Lower leg skin (tissue), 4 donors: ENCODE results near the gene RAB3C. TPM values are rescaled to one million over a fixed set of nuclear protein-coding genes. Genes with fewer than 3 reads are reported as not detected.

Experiments
- DNase-seq, 2 donors: peaks; one replicate each; pipeline ENCODE4 v3.0.0-alpha.2; 2019; ENCODE audit warnings: low spot score in 2 of 2
- H3K4me3 ChIP-seq: fragments of 200-600 bp; sonication (generic); 2 replicates; pipeline ENCODE4 v1.5.1; 2017; ENCODE audit warnings: mild to moderate bottlenecking, low read depth; ENCODE audit not compliant: poor library complexity, severe bottlenecking
- CTCF ChIP-seq, 3 donors: fragments of 450-650 bp; IDR thresholded peaks; one replicate each; pipeline ENCODE4 v1.5.1; 2016; ENCODE audit warnings: antibody characterized with exemption in 3 of 3, mild to moderate bottlenecking in 3 of 3, moderate library complexity in 2 of 3
- POLR2A ChIP-seq, 2 donors: fragments of 450-650 bp; IDR thresholded peaks; one replicate each; pipeline ENCODE4 v1.6.1; 2016 to 2017; ENCODE audit warnings: antibody characterized with exemption in 2 of 2, mild to moderate bottlenecking in 1 of 2, moderate library complexity in 1 of 2
- WGBS, 2 donors: methylation state at CpG; one replicate each; pipeline ENCODE4 v1.1.5; 2018; 5-methylcytosine and 5-hydroxymethylcytosine counted together
- intact Hi-C: fragments of 100-400 bp; cut with DNase I; formaldehyde crosslinking; loops from one replicate; pipeline ENCODE4 v1.15.0; 2023; ENCODE audit warnings: low total_unique reads
- total RNA-seq, 4 donors: library from RNA; depleted of rRNA; stranded (reverse); fragments of >200 nt; gene quantifications; one replicate each; pipeline ENCODE4 v1.1.0, GENCODE V29; 2016

The RAB3C gene
- total RNA-seq, 4 donors from 2014 or later: 0.04 to 1.2 (median 0.14) TPM

GRCh38 chr5:58887721-58888409 lies 305.0 kb downstream of the RAB3C start:
- intact Hi-C loops: loop anchor here (10.0 kb wide), 2 partner anchors 297 to 487 kb away; no protein-coding TSS in a partner anchor
- no peak for DNase-seq
- H3K4me3 ChIP-seq: no peak overlapping the region
- TF ChIP-seq POLR2A (IDR thresholded peaks at IDR 0.05): no peak
- TF ChIP-seq CTCF (IDR thresholded peaks at IDR 0.05): no peak
- 71 to 74% methylated on average over 7 of the region's 7 CpGs for WGBS, 2 donors

- TF ChIP-seq POLR2A (IDR thresholded peaks at IDR 0.05) (no peak), CTCF (IDR thresholded peaks at IDR 0.05) (no peak)
- no peak overlapping the region for H3K4me3 ChIP-seq
- DNase-seq: no peak
- WGBS, 2 donors: 91 to 96% methylated on average over 12 of the region's 12 CpGs
- intact Hi-C loops: loop anchor here (10.0 kb wide), 1 partner anchor 115 kb away; no protein-coding TSS in a partner anchor
Measured at GRCh38 chr5:58890265-58890664, 307.4 kb downstream of the RAB3C start.

GRCh38 chr5:58890701-58891085 lies 307.8 kb downstream of the RAB3C start:
- no peak overlapping the region for H3K4me3 ChIP-seq
- no peak for DNase-seq
- TF ChIP-seq POLR2A (IDR thresholded peaks at IDR 0.05) (no peak), CTCF (IDR thresholded peaks at IDR 0.05) (no peak)
- 87 to 90% methylated on average over 6 of the region's 6 CpGs for WGBS, 2 donors
- intact Hi-C loops: loop anchor here (10.0 kb wide), 1 partner anchor 114 kb away; no protein-coding TSS in a partner anchor

- intact Hi-C loops: loop anchor here (10.0 kb wide), 1 partner anchor 113 kb away; no protein-coding TSS in a partner anchor
- H3K4me3 ChIP-seq: no peak overlapping the region
- 13% methylated on average over 18 of the region's 18 CpGs for WGBS, 2 donors
- no peak for TF ChIP-seq CTCF (IDR thresholded peaks at IDR 0.05)
- TF ChIP-seq POLR2A (IDR thresholded peaks at IDR 0.05): no peak
- DNase-seq: peak; percentile 69 to 93
Measured at GRCh38 chr5:58891086-58891970, 308.5 kb downstream of the RAB3C start.

- H3K4me3 ChIP-seq: no peak overlapping the region
- intact Hi-C loops: loop anchor here (10.0 kb wide), 1 partner anchor 113 kb away; no protein-coding TSS in a partner anchor
- TF ChIP-seq CTCF (IDR thresholded peaks at IDR 0.05) (no peak), POLR2A (IDR thresholded peaks at IDR 0.05) (no peak)
- DNase-seq: no peak
Measured at GRCh38 chr5:58891971-58892343, 309.1 kb downstream of the RAB3C start.
